Progenitor cell of endocrine pancreas (in vitro differentiated cells): ENCODE measurements around the gene TMEM44. TPM values are rescaled to one million over a fixed set of nuclear protein-coding genes. Genes with fewer than 3 reads are reported as not detected.

Source experiments
- DNase-seq: peaks from one replicate; pipeline ENCODE4 v3.0.0; 2021; ENCODE audit warnings: low spot score; ENCODE audit not compliant: unreplicated experiment
- H3K27ac Mint-ChIP-seq: 2 replicates; pipeline ENCODE4 v1.8.0; 2021; ENCODE audit warnings: mild to moderate bottlenecking, moderate library complexity, mixed read lengths
- H3K27me3 Mint-ChIP-seq: 2 replicates; pipeline ENCODE4 v1.8.0; 2021; ENCODE audit warnings: mixed read lengths
- H3K36me3 Mint-ChIP-seq: 2 replicates; pipeline ENCODE4 v1.8.0; 2022; ENCODE audit warnings: mixed read lengths; ENCODE audit not compliant: insufficient read depth
- H3K4me1 Mint-ChIP-seq: 2 replicates; pipeline ENCODE4 v1.8.0; 2021; ENCODE audit warnings: low read depth, mixed read lengths
- H3K4me3 Mint-ChIP-seq: 2 replicates; pipeline ENCODE4 v1.8.0; 2021; ENCODE audit warnings: low read depth, mild to moderate bottlenecking, moderate library complexity, mixed read lengths
- H3K9me3 Mint-ChIP-seq: 2 replicates; pipeline ENCODE4 v1.8.0; 2021; ENCODE audit warnings: low read depth, mixed read lengths
- total RNA-seq: library from RNA; stranded (reverse); gene quantifications from 2 replicates; pipeline ENCODE4 v1.2.1, GENCODE V29; 2021
- TF ChIP-seq, protein P1 (sequence below): fragments of 200-600 bp; sonication (generic); IDR thresholded peaks from one replicate; pipeline ENCODE4 v1.5.0; 2021; ENCODE audit warnings: antibody characterized with exemption, mild to moderate bottlenecking; ENCODE audit not compliant: unreplicated experiment

Gene TMEM44
- total RNA-seq, 1 donor from 2014 or later = 44.7 TPM

DNA sequence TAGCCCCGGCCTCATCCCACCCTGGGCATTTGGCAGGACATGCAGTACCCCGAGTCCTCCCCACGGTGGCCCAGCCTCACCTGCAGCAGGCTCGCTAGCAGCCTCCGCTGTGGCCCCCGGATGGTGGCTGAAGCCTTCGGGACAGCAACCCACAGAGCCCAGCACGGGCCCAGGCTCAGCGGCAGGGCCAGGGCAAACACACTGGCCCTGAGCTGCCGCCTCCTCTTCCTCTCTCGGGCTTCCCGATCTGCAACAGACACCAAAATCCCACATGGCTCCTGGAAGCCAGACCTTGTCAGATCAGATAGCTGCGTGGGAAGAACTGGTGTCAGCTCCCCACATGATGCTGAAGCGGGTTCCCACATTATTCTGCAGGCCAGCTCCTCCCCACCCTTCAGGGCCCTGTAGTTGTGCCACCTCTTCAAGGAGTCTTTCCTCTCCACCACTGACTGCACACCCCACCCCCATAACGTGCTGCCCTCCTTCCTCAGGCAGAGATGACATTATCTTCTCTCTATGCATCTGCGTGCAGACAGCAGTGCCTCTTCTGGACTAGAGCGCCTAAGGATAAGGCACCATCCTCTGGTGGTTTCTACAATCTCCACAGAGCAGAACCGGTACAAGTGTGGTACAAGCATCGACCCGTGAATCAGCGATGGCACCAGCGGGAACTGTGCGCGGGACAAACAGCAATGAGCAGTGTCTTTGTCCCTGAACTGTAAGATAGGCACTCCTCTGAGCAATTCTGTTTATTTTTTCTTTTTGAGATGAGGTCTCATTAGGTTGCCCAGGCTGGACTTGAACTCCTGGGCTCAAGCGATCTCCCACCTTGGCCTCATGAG is 9.5 kb downstream of the TMEM44 start:
- H3K36me3 Mint-ChIP-seq = peaks cover 26% of the 10 kb centered on the region
- DNase-seq = no peak
- no peak overlapping the region for H3K27ac Mint-ChIP-seq

DNA sequence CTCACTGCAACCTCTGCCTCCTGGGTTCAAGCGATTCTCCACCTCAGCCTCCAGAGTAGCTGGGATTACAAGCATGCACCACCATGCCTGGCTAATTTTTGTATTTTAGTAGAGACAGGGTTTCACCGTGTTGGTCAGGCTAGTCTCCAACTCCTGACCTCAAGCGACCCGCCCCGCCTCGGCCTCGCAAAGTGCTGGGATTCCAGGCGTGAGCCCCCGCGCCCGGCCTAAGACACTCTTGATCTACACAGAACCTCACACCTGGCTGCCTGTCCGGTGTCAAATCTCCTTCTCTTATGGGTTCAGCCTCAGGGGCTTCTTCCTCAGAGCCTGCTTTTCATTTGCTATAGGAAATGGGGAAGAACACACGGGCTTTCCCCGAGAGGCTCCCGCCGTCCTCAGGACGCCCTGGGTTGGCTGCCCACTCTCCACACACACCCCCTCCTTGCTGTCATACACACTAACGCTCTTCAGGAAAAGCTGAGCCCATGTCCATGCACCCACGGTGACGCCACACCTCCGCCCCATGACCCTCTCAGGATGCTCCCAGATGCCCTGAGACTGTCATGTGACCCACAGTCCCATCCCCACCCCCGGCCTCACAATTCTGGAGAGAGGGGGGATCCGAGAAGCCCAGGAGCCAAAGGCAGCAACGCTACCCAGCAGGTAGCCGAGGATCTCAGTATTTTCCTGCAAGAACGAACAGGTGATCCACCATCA is 10.4 kb downstream of the TMEM44 start:
- H3K36me3 Mint-ChIP-seq = peaks cover 19% of the 10 kb centered on the region
- TF ChIP-seq, protein P1, sequence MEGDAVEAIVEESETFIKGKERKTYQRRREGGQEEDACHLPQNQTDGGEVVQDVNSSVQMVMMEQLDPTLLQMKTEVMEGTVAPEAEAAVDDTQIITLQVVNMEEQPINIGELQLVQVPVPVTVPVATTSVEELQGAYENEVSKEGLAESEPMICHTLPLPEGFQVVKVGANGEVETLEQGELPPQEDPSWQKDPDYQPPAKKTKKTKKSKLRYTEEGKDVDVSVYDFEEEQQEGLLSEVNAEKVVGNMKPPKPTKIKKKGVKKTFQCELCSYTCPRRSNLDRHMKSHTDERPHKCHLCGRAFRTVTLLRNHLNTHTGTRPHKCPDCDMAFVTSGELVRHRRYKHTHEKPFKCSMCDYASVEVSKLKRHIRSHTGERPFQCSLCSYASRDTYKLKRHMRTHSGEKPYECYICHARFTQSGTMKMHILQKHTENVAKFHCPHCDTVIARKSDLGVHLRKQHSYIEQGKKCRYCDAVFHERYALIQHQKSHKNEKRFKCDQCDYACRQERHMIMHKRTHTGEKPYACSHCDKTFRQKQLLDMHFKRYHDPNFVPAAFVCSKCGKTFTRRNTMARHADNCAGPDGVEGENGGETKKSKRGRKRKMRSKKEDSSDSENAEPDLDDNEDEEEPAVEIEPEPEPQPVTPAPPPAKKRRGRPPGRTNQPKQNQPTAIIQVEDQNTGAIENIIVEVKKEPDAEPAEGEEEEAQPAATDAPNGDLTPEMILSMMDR = no peak

More for the DNA sequence above, 9.5 kb downstream of the TMEM44 start:
- Mint-ChIP-seq H3K4me3 (no peak overlapping the region), H3K4me1 (no peaks in the 10 kb centered on the region), H3K27me3 (no peaks in the 10 kb centered on the region), H3K9me3 (no peaks in the 10 kb centered on the region)
- TF ChIP-seq, protein P1 = no peak

DNA sequence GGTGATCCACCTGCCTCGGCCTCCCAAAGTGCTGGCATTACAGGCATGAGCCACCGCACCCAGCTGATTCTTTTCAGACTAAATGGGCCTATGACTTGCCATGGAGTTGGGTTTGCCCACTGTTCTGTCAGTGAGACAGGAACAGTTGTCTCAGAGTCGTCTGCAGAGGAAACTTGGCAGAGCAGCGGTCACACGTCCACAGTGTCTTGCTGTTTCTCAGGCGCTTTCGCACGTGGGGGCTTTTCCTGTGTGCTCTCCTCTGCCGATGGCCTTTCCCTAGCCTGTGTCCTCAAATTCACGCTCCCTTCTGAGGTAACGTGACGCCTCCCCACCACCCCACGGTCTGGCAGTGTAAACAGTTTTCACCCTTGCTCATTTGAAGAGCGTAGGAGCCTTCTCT is 11.3 kb downstream of the TMEM44 start:
- H3K27me3 Mint-ChIP-seq = no peaks in the 10 kb centered on the region
- TF ChIP-seq, protein P1 = no peak
- H3K4me3 Mint-ChIP-seq = no peak overlapping the region
- no peaks in the 10 kb centered on the region for H3K4me1 Mint-ChIP-seq
- H3K9me3 Mint-ChIP-seq = no peaks in the 10 kb centered on the region
- DNase-seq = no peak
- H3K36me3 Mint-ChIP-seq = peaks cover 18% of the 10 kb centered on the region
- no peak overlapping the region for H3K27ac Mint-ChIP-seq

More for the DNA sequence above, 10.4 kb downstream of the TMEM44 start:
- Mint-ChIP-seq H3K27me3 (no peaks in the 10 kb centered on the region), H3K27ac (peak overlapping the region; percentile 71), H3K4me3 (no peak overlapping the region), H3K9me3 (no peaks in the 10 kb centered on the region), H3K4me1 (no peaks in the 10 kb centered on the region)
- DNase-seq = no peak

DNA sequence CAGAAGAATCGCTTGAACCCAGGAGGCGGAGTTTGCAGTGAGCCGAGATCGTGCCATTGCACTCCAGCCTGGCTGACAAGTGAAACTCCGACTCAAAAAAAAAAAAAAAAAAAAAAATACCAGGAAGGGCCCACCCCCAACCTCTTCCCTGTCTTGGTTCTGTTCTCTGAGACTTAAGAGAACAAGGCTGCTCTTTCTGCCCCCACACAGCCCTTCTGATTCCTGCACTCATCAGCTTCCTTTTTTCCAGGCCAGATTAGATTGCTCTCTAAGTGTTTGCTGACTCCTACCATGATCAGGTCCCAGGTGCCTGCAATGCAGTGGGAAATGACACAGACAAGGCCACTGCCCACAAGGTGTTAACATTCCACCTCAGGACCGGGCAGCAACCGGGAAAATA is 13.0 kb downstream of the TMEM44 start:
- DNase-seq = no peak
- TF ChIP-seq, protein P1 = no peak
- Mint-ChIP-seq H3K27me3 (no peaks in the 10 kb centered on the region), H3K27ac (no peak overlapping the region), H3K9me3 (no peaks in the 10 kb centered on the region), H3K4me3 (no peak overlapping the region), H3K4me1 (no peaks in the 10 kb centered on the region), H3K36me3 (peaks cover 20% of the 10 kb centered on the region)

DNA sequence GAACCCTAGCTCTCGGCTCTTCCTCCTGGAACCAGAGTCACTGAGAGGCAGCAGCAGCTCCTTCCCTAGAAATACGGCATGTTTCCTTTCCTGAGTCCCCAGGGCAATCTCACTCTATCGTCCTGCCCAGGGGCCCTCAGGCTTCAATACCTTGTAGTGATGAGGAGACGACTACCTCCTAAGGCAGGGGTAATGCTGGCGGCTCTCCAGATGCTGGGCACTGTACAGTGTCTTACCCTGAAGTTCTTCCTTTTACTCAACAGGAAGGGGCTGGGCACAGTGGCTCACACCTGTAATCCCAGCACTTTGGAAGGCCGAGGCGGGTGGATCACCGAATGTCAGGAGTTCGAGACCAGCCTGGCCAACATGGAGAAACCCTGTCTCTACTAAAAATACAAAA is 13.5 kb downstream of the TMEM44 start:
- no peak overlapping the region for H3K27ac Mint-ChIP-seq
- H3K9me3 Mint-ChIP-seq = no peaks in the 10 kb centered on the region
- TF ChIP-seq, protein P1 = no peak
- DNase-seq = no peak
- H3K27me3 Mint-ChIP-seq = no peaks in the 10 kb centered on the region
- no peaks in the 10 kb centered on the region for H3K4me1 Mint-ChIP-seq
- H3K4me3 Mint-ChIP-seq = no peak overlapping the region
- H3K36me3 Mint-ChIP-seq = peaks cover 19% of the 10 kb centered on the region
